ENCODE data around the gene MARK2. TPM values are rescaled to one million over a fixed set of nuclear protein-coding genes. Genes with fewer than 3 reads are reported as not detected.

The MARK2 gene
- total and polyA plus RNA-seq, 2 of the 8 experiments (the other 6 are each of a cell fraction or from before 2014, with no cell fraction given): 19.3 to 58.5 TPM

- no peak overlapping the region for H3K27ac ChIP-seq (ENCODE audit: low read depth, low read length)
- POLR2A ChIA-PET (ENCODE audit: partially characterized antibody): interaction anchor here (0.6 to 2.5 kb wide), 4 partner anchors 22 to 173 kb away, joined by 3 to 9 read pairs (median 4); partner anchors contain the start of gene ZFTA
- H3K18ac ChIP-seq (ENCODE audit: extremely low read depth, low read length): no peak overlapping the region
- TF ChIP-seq CBX5 (IDR thresholded peaks at IDR 0.05; ENCODE audit: low read depth, low read length) (no peak), TBP (IDR thresholded peaks at IDR 0.05; ENCODE audit: low read depth, low read length) (no peak), HDAC6 (IDR thresholded peaks at IDR 0.05; ENCODE audit: low read depth, low read length) (no peak), EP300 (IDR thresholded peaks at IDR 0.05; ENCODE audit: borderline replicate concordance in 1 of 2, low read depth in 2 of 2, low read length in 2 of 2) (no peak), BCL11A (IDR thresholded peaks at IDR 0.05; ENCODE audit: low read depth in 2 of 2, low read length in 2 of 2) (no peak), ATF2 (IDR thresholded peaks at IDR 0.05; ENCODE audit: low read length) (no peak), TCF12 (IDR thresholded peaks at IDR 0.05; ENCODE audit: low read depth, low read length) (no peak), FOSL1 (IDR thresholded peaks at IDR 0.05; ENCODE audit: insufficient read depth, low read depth, low read length) (no peak), GTF2F1 (IDR thresholded peaks at IDR 0.05; ENCODE audit: borderline replicate concordance, low read depth, low read length) (no peak), CHD2 (IDR thresholded peaks at IDR 0.05; ENCODE audit: low read length) (no peak), RBBP5 (IDR thresholded peaks at IDR 0.05; ENCODE audit: borderline replicate concordance, low read depth, low read length) (no peak), HDAC2 (IDR thresholded peaks at IDR 0.05; ENCODE audit: borderline replicate concordance in 1 of 2, low read depth in 2 of 2, low read length in 2 of 2) (no peak)
Observed at GRCh38 chr11:63941901-63942300, 103.0 kb downstream of the MARK2 start.

More at GRCh38 chr11:63941901-63942300, 103.0 kb downstream of the MARK2 start:
- H4K5ac ChIP-seq (ENCODE audit: insufficient read length, low read depth, low read length): no peak overlapping the region
- H4K91ac ChIP-seq (replicated peaks; ENCODE audit: insufficient read length, low read length): no peak overlapping the region
- H3K14ac ChIP-seq (ENCODE audit: insufficient read length): no peak overlapping the region
- no peak overlapping the region for H3K4me3 ChIP-seq (ENCODE audit: extremely low read depth in 1 of 4, insufficient read depth in 2 of 4, low read depth in 3 of 4, low read length in 4 of 4)
- H3K4me1 ChIP-seq (replicated peaks in 1 of 4; ENCODE audit: control insufficient read depth in 3 of 4, insufficient read depth in 4 of 4, low read length in 3 of 4): no peaks in the 10 kb centered on the region; a peak in 2 of 7 replicates
- H3K79me1 ChIP-seq (ENCODE audit: low read depth, low read length): peaks cover 3% of the 10 kb centered on the region; the same call in 1 of the 2 replicates
- WGBS, 2 experiments (ENCODE audit: extremely low coverage in 1 of 2, insufficient coverage in 1 of 2, insufficient read length in 1 of 2, insufficient replicate concordance in 2 of 2, low coverage in 1 of 2, low lambda C conversion rate in 2 of 2, missing lambda C conversion rate in 1 of 2): 90% methylated on average over 4 of the region's 4 CpGs; no CpG with 5 or more reads in 1 of the 2 experiments
- no peak overlapping the region for H4K8ac ChIP-seq (ENCODE audit: extremely low read depth, insufficient read depth, low read length)
- no peak overlapping the region for H3K56ac ChIP-seq (replicated peaks; ENCODE audit: insufficient read length, low read depth, low read length)
- CTCF ChIA-PET (ENCODE audit: partially characterized antibody): interaction anchor here (0.5 to 1.3 kb wide), 4 partner anchors 11 to 105 kb away, joined by 3 to 6 read pairs (median 3); no protein-coding TSS in a partner anchor
- FAIRE-seq (no peak), DNase-seq (ENCODE audit: low read depth in 1 of 2, low spot score in 2 of 2) (no peak)
- no peak overlapping the region for H3K23ac ChIP-seq (ENCODE audit: insufficient read length)
- H3K4ac ChIP-seq (replicated peaks; ENCODE audit: insufficient read length, low read depth, low read length): no peak overlapping the region
- H3K79me2 ChIP-seq (ENCODE audit: control insufficient read depth in 1 of 2, insufficient read depth in 2 of 2, low read length in 2 of 2): peaks cover 4 to 52% of the 10 kb centered on the region in 2 experiments
- H4K20me1 ChIP-seq (replicated peaks in 1 of 2; ENCODE audit: control insufficient read depth in 1 of 2, insufficient read depth in 2 of 2, low read length in 2 of 2): peaks cover 8 to 15% of the 10 kb centered on the region in 2 experiments
- H2BK15ac ChIP-seq (ENCODE audit: low read length): no peak overlapping the region
- H2AK5ac ChIP-seq (ENCODE audit: low read depth, low read length): no peak overlapping the region; the same call in 1 of the 2 replicates
- H2AFZ ChIP-seq (ENCODE audit: low read length): no peak overlapping the region
- no peak overlapping the region for H2BK5ac ChIP-seq (ENCODE audit: low read depth, low read length)
- no peak overlapping the region for H2BK20ac ChIP-seq (ENCODE audit: low read length)
- H3K23me2 ChIP-seq (ENCODE audit: low read depth, low read length): peaks cover 12% of the 10 kb centered on the region
- no peak overlapping the region for H3K4me2 ChIP-seq (ENCODE audit: insufficient read depth in 1 of 2, low read depth in 2 of 2, low read length in 2 of 2)
- no peak overlapping the region for H2BK120ac ChIP-seq (replicated peaks; ENCODE audit: low read depth, low read length)
- H3K36me3 ChIP-seq (ENCODE audit: control insufficient read depth in 2 of 4, insufficient read depth in 4 of 4, low read length in 3 of 4): peaks cover 6 to 11% (median 7%) of the 10 kb centered on the region in 4 experiments; a peak in 6 of 8 replicates
- H3K9ac ChIP-seq (replicated peaks in 1 of 4; ENCODE audit: extremely low read depth in 1 of 4, low read depth in 3 of 4, low read length in 3 of 4): no peak overlapping the region; a peak in 1 of 7 replicates
- H3K9me3 ChIP-seq (ENCODE audit: insufficient read depth in 2 of 2, low read depth in 1 of 2, low read length in 1 of 2): no peaks in the 10 kb centered on the region
- no peak overlapping the region for H2BK12ac ChIP-seq (ENCODE audit: low read depth, low read length)
- H3K27me3 ChIP-seq (replicated peaks in 1 of 4; ENCODE audit: control insufficient read depth in 3 of 4, extremely low read depth in 1 of 4, insufficient read depth in 3 of 4, low read length in 3 of 4): no peaks in the 10 kb centered on the region
